8988T (cell line): ENCODE results near the gene SOCS1.

Source experiments
- DNase-seq: peaks from one replicate; pipeline ENCODE4 v3.0.0; 2011

Gene SOCS1

DNA sequence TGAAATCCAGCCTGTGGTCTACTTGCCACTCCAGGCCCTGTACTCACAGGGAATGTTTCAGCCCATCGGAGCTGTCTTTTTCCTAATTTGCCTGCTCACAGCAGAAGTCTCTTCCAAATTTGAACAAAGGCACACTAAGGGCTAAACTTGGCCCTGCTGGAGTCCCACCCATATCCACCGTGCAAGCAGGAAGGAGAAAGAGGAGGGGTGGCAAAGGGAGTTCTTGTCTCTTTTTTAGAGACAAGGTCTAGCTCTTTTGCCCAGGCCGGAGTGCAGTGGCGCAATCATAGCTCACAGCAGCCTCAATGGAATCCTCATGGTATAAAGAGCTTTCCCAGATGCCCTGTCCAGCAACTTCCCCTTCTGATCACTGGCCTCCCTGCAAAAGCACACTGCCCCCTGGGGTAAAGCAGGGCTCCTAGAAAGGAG, 27.8 kb upstream of the SOCS1 start:
- no peak for DNase-seq

DNA sequence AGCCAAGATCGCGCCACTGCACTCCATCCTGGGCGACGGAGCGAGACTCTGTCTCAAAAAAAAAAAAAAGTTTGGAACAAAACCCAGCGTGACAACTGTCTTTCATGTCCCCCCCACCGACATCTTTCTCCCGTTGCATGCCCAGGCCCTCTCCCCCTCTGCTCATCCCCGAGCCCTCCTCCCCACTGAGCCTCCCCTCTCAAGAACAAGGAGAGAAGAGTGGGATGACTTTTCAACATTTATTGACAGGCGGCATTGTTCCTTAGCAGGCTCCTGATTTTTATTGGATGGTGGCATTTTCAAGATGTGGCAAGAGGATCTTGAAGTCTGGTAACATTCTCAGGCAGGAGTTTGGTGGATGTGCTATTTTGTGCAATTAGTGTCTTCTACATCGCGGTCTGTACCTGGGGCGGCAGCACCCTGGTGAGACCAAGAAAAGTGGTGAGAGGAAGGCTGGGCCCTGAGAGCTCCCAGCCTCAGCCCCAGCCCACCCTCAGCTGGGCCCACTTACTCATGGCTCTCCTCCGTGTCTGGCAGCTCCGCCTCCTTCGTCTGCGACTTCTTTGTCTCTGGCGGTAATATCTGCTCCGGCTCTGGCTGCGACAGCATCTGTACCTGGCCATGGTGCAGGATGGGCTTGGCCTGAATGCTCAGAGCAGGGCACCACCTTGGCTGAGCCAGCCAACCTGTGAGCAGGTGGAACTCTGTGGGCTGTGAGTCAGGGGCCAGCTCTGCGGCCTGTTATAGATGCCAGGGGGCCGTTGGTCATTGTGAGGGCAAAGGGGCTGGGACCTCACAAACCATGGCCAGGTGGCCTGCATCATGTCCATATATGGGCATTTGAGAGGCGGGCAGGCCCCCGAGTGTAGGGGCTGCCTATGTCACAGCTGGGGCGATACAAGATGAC, 24.9 kb upstream of the SOCS1 start, which contains the start of gene PRM1:
Gene PRM1, minus strand, starts transcription at position 715 of the 907 bp plus-strand sequence. Its CDS starts 92 bp downstream, at position 623.
- no peak for DNase-seq

DNA sequence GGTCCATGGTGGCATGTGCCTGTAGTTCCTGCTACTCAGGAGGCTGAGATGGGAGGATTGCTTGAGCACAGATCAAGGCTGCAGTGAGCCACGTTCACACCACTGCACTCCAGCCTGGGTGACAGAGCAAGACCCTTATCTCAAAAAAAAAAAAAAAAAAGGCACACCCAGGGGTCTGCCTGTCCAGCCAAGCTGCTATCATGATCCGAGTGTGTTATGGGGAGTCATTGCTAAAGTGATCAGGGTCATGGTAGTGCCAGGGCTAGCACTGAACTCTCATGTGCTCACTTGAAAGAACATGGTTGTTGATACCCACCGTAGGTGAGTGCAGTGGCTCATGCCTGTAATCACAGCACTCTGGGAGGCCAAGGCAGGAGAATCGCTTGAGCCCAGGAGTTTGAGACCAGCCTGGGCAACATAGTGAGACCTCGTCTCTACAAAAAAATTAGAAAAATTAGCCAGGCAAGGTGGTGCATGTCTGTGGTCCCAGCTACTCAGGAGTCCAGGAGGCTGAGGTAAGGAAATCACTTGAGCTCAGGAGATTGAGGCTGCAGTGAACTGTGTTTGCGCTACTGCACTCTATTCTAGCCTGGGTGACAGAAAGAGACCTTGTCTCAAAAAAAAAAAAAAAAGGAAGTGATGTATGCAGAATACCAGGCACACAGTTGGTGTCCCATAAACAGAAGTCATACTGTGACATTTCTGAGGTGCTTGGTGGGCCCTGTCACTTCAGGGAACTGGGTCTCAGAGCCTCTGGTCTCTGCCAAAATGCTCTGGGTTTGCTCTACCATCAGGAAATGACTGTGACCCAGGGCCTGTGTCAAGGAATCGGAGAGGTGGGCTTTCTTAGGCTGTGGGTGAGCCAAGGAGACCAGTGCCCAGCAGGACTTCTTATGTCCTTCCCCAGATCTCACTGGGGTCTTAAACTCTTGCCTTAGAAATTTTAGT, 23.0 kb upstream of the SOCS1 start:
- no peak for DNase-seq

DNA sequence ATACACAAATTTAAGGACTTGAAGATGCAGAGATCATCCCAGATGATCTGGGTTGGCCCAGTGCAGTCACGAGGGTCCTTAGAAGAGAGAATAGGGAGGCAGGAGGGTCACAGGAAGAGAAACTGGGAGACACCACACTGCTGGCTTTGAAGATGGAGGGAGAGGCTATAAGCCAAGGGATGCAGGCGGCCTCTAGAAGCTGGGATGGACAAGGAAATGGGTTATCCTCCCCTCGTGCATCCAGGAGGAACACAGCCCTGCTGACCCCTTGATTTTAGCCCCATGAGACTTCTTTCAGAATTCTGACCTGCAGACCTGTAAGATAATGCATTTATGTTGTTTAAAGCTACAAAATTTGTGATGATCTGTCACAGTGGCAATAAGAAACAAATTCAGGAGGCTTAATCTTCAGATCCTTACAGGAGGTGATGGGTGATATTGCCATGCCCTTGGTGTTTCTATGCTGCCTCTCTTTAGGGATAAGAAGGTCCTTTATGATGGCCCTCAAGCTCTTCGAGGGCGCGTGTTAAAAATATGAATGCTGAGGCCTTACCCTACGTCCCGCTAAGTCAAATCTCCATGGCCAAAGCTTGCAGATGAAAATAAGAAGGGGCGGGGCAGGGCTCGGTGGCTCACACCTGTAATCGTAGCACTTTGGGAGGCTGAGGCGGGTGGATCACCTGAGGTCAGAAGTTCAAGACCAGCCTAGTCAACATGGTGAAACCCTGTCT, 21.8 kb upstream of the SOCS1 start:
- no peak for DNase-seq

DNA sequence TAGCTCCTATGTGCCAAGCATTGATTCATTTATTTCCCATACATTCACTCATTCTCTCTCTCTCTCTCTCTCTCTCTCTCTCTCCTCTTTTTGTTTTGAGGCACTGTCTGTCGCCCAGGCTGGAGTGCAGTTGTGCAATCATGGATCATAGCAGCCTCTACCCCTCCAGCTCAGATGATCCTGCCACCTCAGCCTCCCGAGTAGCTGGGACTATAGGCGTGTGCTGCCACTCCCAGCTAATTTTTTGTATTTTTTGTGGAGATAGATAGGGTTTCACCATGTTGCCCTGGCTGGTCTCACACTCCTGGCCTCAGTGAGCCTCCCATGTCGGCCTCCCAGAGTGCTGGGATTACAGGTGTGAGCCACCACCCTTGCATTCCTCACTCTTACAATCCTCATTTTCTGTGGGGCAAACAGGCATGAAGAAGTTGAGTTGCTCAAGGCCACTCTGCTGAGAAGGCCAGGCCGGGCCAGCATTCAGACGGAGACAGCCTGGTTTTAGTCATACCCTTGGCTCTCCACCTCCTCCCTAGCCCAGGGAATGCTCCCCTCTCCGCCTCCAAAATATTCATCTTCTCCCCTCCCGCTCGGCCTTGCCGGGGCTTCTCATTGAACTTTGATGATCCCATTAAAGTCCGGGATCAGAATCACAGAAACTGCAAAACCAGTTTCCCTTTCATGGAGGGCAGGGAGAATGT, 21.0 kb upstream of the SOCS1 start:
- no peak for DNase-seq

DNA sequence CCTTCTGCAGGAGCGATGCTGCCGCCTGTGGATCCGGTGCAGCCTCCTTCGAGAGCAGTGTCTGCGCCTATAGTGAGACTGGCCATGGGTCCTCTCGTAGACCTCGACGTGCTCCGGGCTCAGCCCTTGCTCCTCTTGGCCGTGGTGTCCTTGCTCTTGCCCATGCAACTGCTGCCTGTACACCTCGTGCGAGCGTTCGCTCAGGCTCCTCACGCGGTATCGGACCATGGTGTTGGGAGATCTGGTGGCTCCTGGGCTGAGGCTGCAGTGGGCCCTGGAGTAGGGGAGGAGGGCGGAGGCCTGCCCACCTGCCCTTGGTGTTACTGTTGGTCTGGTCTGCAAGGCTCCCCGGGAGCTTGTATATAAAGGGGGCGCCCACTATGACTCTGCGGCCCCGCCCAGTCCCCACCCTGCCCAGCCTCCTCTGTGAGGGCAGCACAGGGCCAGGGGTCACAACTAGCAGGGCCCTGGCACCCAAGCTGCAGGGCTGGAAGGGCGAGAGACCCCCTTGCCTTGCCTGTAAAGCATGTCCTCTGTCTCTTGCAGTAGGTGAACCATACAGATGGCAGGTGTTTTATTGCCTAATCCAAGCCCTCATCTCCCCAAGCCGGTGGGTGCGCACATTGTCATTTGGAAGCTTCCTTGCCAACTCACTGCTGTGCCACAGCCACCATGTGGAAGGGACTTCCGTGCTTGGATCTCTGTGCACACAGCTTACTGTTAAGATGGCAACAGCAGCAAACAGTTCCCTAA, 20.3 kb upstream of the SOCS1 start, which contains the start of gene PRM2:
Gene PRM2, minus strand, starts transcription at position 338 of the 753 bp plus-strand sequence. Its CDS starts 110 bp downstream, at position 228.
- DNase-seq: no peak

DNA sequence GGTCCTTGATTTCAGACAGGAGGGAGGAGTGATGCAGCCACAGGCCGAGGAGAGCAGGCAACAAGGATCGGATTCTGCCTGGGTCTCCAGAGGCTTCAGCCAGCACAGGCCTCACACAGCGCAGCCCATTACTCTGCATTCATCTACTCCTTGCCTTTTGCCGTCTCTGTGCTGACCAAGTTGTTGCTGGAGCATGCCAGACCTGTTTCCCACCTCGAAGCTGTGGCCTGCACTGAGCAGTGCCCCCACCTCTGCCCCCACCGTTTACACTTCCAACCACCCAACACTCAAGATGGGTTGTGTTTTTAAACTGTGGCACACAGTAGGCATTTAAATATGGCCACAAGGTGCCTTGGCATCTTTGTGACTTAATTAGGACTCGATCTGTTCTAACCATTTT, 19.0 kb upstream of the SOCS1 start:
- no peak for DNase-seq

DNA sequence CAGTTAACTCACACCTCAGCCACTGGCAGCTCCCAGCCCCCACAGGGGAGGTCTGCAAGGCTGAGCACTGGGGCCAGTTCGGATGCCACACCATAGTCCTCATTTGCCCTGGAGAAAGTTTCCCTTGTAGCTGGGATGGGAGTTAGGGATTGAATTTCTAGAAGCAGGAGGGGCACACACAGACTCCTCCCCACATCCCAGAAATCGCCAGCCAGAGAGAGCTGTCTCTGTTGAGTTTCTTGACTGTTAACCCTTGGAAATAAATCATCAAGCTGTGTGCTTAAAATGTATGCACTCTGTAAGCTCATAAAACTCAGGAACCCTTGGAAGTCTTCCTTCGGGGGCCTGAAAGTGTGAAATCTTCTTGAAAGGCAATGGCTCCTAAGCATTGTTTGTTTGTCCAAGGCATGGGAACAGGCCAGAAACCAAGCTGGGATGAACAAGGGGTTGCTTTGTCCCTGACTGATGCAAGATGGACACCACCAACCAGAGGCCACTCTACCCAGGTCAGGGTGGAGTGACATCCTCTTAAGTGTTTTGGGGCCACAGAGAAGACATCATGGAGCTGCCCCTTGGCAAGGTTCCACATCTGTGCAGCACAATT, 17.8 kb upstream of the SOCS1 start:
- DNase-seq: no peak

DNA sequence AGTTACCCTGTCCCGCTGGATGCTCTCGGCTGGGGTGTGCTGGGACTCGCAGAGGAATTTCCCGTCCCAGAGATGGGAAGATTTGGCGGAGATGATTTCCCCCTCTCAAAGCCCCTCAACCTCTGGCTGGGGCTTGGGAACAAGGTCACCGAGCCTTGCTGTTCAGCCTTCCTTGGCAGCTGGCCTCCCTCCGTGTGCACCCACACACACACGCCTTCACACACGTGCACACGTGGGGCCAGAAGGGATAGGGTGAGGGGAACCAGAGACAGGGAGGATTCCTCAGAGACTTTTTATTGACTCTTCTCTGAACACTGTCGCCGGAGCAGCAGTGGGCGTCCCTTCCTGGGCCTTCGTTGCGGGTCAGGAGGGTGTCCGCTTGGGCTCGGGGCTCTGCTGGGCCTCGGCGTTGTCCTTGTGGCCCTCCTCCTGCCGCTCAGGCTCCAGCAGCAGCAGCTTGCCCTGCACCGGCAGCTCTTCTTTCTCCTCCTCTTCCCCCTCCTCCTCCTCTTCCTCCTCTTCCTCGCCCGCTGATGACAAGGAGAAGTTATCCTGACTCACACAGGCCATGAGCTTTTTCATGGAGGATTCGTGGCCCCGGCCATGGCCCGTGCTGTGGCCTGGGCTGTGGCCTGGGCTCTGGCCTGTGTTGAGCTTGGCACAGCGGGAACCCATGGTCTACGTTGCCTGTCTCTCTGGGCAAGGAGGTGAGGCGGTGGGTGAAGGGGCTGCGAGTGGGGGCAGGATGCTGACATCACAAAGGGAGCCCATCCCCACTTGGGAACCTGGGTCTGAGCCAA, 17.1 kb upstream of the SOCS1 start, which contains the start of gene PRM3:
Gene PRM3, minus strand, starts transcription at position 709 of the 800 bp plus-strand sequence. Its CDS starts 34 bp downstream, at position 675.
- no peak for DNase-seq

DNA sequence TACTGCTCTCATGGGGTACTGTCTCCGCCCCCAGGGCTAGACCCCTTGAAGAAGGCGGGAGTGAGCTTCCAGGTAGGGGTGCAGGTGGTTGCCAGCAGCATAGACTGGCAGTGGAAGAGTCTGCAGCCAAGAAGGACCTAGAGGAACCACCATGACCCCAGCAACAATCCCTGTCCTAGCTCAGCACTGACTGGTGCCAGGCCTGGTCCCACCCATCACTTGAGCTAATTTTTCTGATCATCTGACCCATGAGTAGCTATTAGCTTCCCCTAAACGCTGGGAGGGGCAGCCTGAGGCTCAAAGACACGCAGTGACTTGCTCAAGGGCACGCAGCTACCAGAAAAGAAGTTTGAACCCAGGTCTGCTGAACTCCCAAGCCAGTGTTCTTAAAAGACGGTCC, 16.5 kb upstream of the SOCS1 start:
- DNase-seq: no peak

DNA sequence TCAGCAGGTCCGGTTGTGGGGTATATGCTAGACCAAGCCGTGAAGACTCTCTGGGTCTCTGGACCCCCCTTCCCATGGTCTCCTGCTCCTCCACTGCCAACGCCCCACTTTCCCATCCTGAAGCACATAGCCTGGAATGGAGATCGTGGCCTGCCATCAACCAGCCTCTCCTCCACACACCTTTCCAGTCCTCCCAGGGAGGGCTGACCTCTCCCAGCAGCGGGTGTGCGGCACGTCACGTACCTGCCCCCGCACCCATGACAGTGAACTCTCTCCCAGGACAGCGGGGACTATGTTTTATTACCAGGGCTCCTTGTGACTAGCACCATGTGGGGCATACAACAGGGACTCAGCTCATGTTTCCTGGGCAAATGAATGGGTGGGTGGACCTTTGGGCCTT, 15.6 kb upstream of the SOCS1 start:
- DNase-seq: no peak

DNA sequence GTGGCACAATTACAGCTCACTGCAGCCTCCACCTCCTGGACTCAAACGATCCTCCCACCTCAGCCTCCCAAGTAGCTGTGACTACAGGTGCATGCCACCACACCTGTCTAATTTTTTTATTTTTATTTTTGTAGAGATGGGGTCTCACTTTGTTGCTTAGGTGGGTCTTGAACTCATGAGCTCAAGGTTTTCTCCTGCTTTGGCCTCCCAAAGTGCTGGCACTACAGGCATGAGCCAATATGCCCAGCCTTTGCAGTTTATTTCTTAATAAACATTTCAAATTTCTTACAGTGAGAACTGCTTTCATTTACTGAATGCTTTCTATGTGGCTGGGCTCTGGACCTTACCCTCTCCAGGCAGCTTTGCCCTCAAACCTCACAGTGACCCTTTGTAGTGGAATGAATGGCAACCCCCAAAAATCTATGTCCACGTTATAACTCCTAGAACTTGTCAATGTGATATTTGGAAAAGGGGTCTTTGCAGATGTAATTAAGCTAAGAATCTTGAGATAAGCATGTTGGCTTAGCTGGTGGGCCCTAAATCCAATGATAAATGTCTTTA, 14.7 kb upstream of the SOCS1 start:
- DNase-seq: no peak

DNA sequence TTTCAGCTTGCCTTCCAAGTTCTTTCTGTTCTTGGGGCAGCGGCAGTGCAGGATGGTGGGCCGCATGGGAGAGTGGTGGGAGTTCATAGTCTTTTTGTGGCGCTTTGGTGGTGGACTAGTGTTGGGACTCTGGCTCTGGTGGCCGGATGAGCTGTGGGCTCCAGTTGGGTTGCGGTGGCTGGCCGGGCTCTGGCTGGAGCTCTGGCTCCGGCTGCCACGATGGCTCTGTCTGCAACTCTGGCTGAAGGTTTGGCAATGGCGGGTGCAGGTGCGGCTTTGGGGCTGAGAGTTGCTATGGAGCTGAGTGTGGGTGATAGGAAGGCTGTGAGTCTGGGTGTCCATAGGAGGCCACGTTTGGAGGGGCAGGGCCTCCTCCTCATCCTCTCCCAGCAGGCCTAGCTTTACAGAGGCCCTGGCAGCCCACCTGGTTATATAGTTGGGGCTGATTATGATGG, 12.9 kb upstream of the SOCS1 start, which contains the start of gene TNP2:
Gene TNP2, minus strand, starts transcription at position 405 of the 455 bp plus-strand sequence. Its CDS starts 63 bp downstream, at position 342.
- no peak for DNase-seq

DNA sequence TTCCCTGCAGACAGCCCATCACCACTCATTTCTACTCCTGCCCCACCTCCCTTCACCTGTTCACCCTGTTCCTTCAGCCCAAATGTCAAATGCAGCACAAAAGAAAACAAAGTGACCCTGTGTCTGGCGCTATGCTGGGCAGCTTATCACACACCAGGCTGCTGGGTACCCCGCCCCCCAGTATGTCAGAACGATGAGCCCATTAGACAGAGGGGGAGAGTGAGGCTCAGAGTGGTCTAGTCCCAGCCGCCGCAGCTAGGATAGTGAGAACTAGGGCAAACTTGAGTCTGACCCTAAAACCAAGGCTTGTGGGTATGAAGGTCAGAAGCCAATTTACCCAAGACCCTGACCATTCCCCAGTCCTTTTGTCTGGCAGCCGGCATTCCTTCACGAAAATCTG, 9.1 kb upstream of the SOCS1 start:
- no peak for DNase-seq

DNA sequence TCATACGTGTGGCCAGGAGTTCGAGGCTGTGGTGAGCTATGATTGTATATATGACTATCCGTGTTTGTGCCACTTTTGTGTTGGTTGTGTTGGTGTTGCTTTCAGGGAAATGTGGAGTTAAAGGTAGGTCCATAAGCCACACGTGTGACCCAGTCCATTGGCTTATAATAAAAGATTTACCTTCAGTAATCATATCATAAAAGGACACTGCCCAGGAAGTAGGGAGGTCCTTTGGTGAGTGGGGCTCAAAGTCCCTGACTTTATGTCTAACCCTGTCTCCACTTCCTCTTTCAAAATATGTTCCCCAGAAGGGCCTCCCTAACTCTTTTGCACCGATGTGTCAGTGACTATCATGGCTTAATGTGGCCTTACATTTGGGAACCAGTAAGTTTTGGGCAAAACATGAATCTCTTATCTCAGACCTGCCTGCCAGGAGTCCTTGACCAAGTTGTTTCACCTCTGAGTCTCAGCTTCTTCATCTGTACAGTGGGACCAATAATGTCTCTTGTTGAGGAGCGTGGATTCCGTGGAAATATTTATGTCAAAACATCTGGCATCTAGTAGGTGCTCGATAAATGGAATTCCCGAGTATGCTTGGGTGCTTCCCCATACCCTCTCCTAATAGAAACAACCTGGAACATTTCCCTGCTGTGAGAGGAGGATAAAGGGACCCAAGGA, 8.3 kb upstream of the SOCS1 start:
- DNase-seq: no peak

DNA sequence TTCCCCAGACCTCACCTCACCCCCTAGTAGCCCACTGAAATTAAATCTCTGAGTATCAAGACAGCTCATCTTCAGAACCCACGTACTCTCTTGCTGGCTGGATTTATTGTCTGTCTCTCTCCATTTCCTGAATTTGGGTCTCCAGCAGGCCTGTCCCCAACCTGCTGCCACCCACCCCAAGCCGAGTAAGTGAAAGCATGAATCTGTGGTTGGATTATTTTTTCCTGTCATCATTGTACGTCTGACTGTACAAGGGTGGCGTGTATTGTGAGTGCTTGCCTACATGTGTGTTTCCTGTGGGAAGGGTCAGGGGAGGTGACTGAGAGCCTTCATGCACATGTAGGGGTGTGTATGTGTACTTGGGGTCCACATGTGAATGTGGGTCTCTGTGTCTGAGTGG, 7.7 kb upstream of the SOCS1 start:
- no peak for DNase-seq

DNA sequence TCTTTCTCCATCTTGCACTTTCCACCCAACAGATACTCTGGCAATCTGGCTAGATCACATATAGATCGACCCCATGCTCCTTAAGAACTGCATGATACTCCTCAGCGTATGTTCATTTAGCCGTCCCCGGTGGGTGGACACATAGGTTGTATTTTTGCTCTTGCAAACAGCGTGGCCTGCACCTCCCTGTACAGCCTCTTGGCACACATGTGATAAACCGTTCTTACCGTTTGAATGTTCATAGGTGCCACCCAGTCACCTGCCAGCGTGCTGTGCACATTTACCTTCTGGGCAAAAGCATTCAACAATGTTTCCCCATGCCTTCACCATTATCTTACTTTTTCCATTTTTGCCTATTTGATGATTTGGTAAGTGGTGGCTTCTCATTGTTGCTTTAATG, 6.9 kb upstream of the SOCS1 start:
- no peak for DNase-seq

DNA sequence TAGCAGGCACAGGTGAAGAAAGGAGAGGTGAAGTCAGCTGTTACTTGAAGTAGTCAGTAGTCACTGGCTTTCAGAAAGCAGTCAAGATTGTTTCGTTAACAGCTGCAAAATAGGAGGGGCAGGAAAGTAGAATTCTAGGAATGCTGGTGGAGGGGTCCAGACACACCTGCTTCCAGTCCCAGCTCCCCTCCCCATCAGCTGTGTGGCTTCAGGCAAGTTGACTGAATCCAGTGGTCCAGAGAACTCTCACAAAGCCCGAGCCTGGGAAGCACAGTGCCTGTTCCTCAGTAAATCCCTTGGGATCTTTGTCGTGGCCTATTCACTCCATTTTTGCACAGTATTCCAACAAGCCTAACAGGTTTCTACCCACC, 4.6 kb upstream of the SOCS1 start:
- no peak for DNase-seq
